Left ventricle myocardium inferior (tissue), 1 donor: Measurements from ENCODE around the gene ZDHHC3. TPM values are rescaled to one million over a fixed set of nuclear protein-coding genes. Genes with fewer than 3 reads are reported as not detected.

ENCODE experiments used
- DNase-seq: peaks from one replicate; pipeline ENCODE4 v3.0.0-alpha.2; 2020
- H3K27ac ChIP-seq: fragments of 200-600 bp; replicated peaks from 2 replicates; pipeline ENCODE4 v1.8.0; 2021
- H3K27me3 ChIP-seq: fragments of 200-600 bp; 2 replicates; pipeline ENCODE4 v1.8.0; 2021; ENCODE audit warnings: low read depth
- H3K36me3 ChIP-seq: fragments of 200-600 bp; 2 replicates; pipeline ENCODE4 v1.8.0; 2021
- H3K4me1 ChIP-seq: fragments of 200-600 bp; 2 replicates; pipeline ENCODE4 v1.8.0; 2021
- H3K4me3 ChIP-seq: fragments of 200-600 bp; 2 replicates; pipeline ENCODE4 v1.8.0; 2021; ENCODE audit warnings: mild to moderate bottlenecking, moderate library complexity
- H3K9me3 ChIP-seq: fragments of 200-600 bp; replicated peaks from 2 replicates; pipeline ENCODE4 v1.8.0; 2021
- CTCF ChIP-seq: fragments of 200-600 bp; IDR thresholded peaks from 2 replicates; pipeline ENCODE4 v1.8.0; 2021; ENCODE audit warnings: antibody characterized with exemption, mild to moderate bottlenecking, borderline replicate concordance
- intact Hi-C: fragments of 100-400 bp; cut with micrococcal nuclease; formaldehyde crosslinking; loops from one replicate; pipeline ENCODE4 v1.11.0; 2022
- total RNA-seq: library from RNA; stranded (reverse); fragmentation: NEBNext Ultra II Directional; extraction: Animal tissue kit (Norgen Biotek cat#: 25700); gene quantifications from one replicate; pipeline ENCODE4 v1.2.1, GENCODE V29; 2021
- donor health status: DM: no; HTN: yes; CAD: no; lungs with severe emphysema.

The ZDHHC3 gene
- total RNA-seq, 1 donor from 2014 or later: 40.2 TPM

GRCh38 chr3:45020534-45020933 lies 44.6 kb upstream of the ZDHHC3 start:
- Histone ChIP-seq H3K4me1 (peaks cover 67% of the 10 kb centered on the region), H3K27ac (peak overlapping the region; percentile 84), H3K4me3 (no peak overlapping the region), H3K36me3 (peaks cover 4% of the 10 kb centered on the region), H3K27me3 (no peaks in the 10 kb centered on the region), H3K9me3 (no peaks in the 10 kb centered on the region)
- no peak for TF ChIP-seq CTCF
- intact Hi-C loops: no loop called here
- DNase-seq: no peak

- Histone ChIP-seq H3K4me3 (no peak overlapping the region), H3K36me3 (peaks cover 11% of the 10 kb centered on the region), H3K4me1 (peaks cover 61% of the 10 kb centered on the region), H3K9me3 (no peaks in the 10 kb centered on the region), H3K27me3 (no peaks in the 10 kb centered on the region), H3K27ac (peak overlapping the region; percentile 57)
- TF ChIP-seq CTCF: no peak
- no peak for DNase-seq
- intact Hi-C loops: no loop called here
These were observed 41.8 kb upstream of the ZDHHC3 start for GRCh38 chr3:45017821-45018220.

GRCh38 chr3:45016916-45017315 lies 40.9 kb upstream of the ZDHHC3 start:
- intact Hi-C loops: no loop called here
- Histone ChIP-seq H3K9me3 (no peaks in the 10 kb centered on the region), H3K36me3 (peaks cover 11% of the 10 kb centered on the region), H3K27me3 (no peaks in the 10 kb centered on the region), H3K27ac (no peak overlapping the region), H3K4me1 (peaks cover 62% of the 10 kb centered on the region), H3K4me3 (no peak overlapping the region)
- no peak for TF ChIP-seq CTCF
- DNase-seq: no peak

- H3K36me3 ChIP-seq: peaks cover 16% of the 10 kb centered on the region
- TF ChIP-seq CTCF: no peak
- H3K4me1 ChIP-seq: peaks cover 66% of the 10 kb centered on the region
- H3K27me3 ChIP-seq: no peaks in the 10 kb centered on the region
- peak overlapping the region; percentile 94 for H3K27ac ChIP-seq
- intact Hi-C loops: no loop called here
- no peak for DNase-seq
- no peaks in the 10 kb centered on the region for H3K9me3 ChIP-seq
- H3K4me3 ChIP-seq: peak overlapping the region; percentile 27
These were observed 36.6 kb upstream of the ZDHHC3 start for GRCh38 chr3:45012577-45012976.

- Histone ChIP-seq H3K4me3 (peak overlapping the region; percentile 27), H3K27me3 (no peaks in the 10 kb centered on the region), H3K9me3 (no peaks in the 10 kb centered on the region), H3K27ac (peak overlapping the region; percentile 94), H3K36me3 (peaks cover 22% of the 10 kb centered on the region), H3K4me1 (peaks cover 66% of the 10 kb centered on the region)
- peak; percentile 77 for DNase-seq
- TF ChIP-seq CTCF: no peak
- intact Hi-C loops: no loop called here
These were observed 36.0 kb upstream of the ZDHHC3 start for GRCh38 chr3:45011756-45012508.
